Stomach smooth muscle (tissue), 2 donors: ENCODE data around the gene GLRX3.
"Not testable (repeated sequence)": the region's sequence is repeated elsewhere in the genome, so short reads cannot be mapped to it uniquely, and the experiment has no call there.

Source experiments
- H3K27ac ChIP-seq: one replicate; pipeline ENCODE4 v1.7.0; 2013; ENCODE audit warnings: mild to moderate bottlenecking, low read length, inconsistent platforms
- H3K27me3 ChIP-seq, 2 donors: one replicate each; pipeline ENCODE4 v1.7.0; 2013; ENCODE audit warnings: low read length in 2 of 2; ENCODE audit not compliant: insufficient read depth in 2 of 2, control insufficient read depth in 1 of 2
- H3K36me3 ChIP-seq, 2 donors: one replicate each; pipeline ENCODE4 v1.7.0; 2013; ENCODE audit warnings: low read length in 2 of 2; ENCODE audit not compliant: control insufficient read depth in 2 of 2, insufficient read depth in 2 of 2
- H3K4me1 ChIP-seq: one replicate; pipeline ENCODE4 v1.7.0; 2013; ENCODE audit warnings: low read length; ENCODE audit not compliant: control insufficient read depth, insufficient read depth
- H3K4me3 ChIP-seq, 2 donors: one replicate each; pipeline ENCODE4 v1.7.0; 2013; ENCODE audit warnings: low read length in 2 of 2
- H3K9ac ChIP-seq, 2 donors: one replicate each; pipeline ENCODE4 v1.7.0; 2013; ENCODE audit warnings: low read length in 2 of 2, mild to moderate bottlenecking in 1 of 2
- H3K9me3 ChIP-seq, 2 donors: one replicate each; pipeline ENCODE4 v1.7.0; 2013; ENCODE audit warnings: low read length in 2 of 2; ENCODE audit not compliant: control insufficient read depth in 2 of 2
- donor health status: healthy.
- donor health status: Pancreatic carcinoma.

The GLRX3 gene

DNA sequence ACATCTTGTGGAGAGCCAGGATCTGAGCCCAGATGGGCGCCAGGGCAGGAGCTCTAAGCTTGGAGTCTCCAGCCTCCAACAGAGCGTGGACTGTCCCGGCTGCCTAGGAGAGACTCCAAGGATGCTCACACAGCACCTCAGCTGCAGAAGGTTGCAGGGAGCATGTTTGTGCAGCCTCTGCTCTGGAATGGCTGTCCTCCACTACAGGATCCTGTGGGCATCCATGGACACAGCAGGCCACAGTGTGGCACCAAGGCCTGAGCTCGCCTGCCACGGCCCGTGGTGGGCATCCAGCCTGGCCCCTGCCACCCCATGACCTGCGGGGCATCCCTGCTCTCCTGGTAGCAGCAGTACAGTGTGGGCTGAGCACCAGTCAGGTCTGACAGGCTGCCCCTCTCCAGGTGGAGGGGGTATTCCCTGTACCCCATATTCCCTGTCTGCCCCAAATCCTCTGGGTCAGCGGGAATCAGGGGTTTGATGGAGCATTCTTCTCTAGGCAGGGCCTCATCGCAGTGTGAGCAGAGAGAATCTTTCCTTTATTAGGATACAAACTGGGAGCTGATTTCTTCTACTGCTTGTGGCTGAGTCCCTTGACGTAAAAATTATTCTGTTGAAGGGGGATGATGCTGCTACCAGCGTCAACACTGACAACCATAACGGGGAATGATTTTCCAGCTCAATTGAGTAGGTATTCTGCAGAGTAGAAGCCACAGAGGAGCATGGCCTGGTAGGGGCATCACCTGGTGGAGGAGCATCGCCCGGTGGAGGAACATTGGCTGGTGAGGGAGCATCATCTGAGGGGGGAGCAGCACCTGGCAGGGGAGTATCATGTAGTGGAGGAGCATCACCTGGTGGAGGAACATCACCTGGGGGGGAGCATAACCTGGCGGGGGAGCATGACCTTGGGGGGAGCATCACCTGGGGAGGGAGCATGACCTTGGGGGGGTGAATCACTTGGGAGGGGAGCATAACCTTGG, 60.6 kb downstream of the GLRX3 start:
- Histone ChIP-seq H3K27me3 (peaks cover 0 to 10% of the 10 kb centered on the region in 2 donors), H3K9ac (no peak overlapping the region), H3K4me1 (no peaks in the 10 kb centered on the region), H3K27ac (no peak overlapping the region), H3K4me3 (no peak overlapping the region), H3K9me3 (no peaks in the 10 kb centered on the region), H3K36me3 (no peaks in the 10 kb centered on the region)

DNA sequence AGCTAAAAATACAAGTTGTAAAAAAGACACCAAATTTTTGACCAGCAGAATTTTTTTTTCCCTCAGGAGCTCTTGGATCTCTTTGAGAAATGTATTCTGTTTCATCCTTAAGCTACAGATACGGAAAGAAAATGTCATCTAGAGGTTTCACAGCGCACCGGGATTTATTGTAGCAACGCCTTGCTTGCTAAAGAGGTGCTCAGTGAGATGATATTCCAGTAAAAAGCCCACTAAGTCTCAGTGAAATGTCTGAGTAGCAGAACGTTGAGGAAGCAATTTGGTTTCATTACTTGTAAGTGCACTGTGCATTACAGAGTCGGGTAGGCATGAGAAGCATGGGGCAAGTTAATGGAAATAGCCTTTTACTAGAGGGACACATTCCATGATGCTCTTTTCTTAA, 62.5 kb downstream of the GLRX3 start:
- Histone ChIP-seq H3K27ac (no peak overlapping the region), H3K9me3 (no peaks in the 10 kb centered on the region), H3K4me1 (no peaks in the 10 kb centered on the region), H3K4me3 (no peak overlapping the region), H3K9ac (no peak overlapping the region), H3K36me3 (no peaks in the 10 kb centered on the region), H3K27me3 (peaks cover 0 to 3% of the 10 kb centered on the region in 2 donors)

DNA sequence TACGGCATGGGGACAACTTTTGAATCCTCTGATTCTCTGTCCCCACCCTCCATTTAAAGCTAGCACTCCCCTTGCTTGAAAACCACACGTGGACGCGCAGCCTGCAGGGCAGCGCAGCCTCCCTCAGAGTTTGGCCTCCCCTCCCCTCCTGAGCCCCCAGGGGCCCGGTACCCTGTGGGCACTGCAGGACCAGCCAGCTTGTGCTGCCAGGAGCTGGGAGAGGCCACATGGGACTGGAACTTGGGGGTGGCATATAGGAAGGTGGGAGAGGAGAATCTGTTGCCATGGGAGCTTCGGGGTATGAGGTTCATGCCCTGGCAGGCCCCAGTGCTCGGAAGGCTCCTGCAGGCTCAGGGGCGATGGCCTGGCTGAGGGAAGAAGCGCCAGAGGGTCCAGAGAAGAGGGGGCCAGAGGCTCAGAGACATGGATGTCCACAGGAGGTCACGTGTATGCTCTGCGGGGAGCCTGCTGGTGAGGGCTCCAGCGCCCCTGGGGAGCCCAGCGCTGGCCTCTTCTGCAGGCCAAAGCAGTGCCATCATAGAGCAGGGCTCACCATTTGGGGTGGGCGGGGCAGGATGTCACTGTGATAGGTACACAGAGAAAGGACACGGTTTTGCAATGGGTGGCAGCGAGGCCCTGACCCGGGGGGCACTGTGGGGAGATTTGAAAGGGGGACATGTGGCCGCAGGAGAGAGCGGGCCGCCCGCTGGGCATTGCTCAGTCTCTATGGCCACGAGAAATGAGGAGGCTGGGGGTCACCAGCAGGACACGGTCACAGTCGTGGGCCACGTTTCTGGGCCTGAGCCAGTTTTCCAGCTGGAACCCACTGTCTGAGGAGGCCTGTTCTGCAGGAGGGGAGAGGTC, 64.2 kb downstream of the GLRX3 start:
- H3K4me1 ChIP-seq = no peaks in the 10 kb centered on the region
- H3K9ac ChIP-seq = no peak overlapping the region
- H3K27ac ChIP-seq = no peak overlapping the region
- no peaks in the 10 kb centered on the region for H3K36me3 ChIP-seq
- H3K27me3 ChIP-seq = peaks cover 0 to 6% of the 10 kb centered on the region in 2 donors
- H3K4me3 ChIP-seq = no peak overlapping the region
- H3K9me3 ChIP-seq = no peaks in the 10 kb centered on the region

DNA sequence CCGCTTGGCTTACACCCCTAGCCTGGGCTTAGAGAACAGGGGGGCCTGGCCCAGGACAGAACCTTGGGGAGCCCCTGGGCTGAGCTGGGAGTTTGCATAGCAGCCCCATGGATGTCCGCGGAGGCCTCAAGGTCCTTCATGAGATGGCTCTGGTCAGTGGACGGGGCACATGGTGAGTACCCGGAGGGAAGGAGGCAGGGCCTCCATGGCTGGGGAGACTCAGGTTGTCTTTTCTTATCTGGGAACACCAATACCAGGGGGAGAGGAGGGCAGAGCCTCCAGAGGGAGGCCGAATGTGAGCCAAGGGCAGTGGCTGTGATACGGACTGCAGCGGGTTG, 64.8 kb downstream of the GLRX3 start:
- no peak overlapping the region for H3K4me3 ChIP-seq
- H3K27ac ChIP-seq = no peak overlapping the region
- no peak overlapping the region for H3K9ac ChIP-seq
- H3K9me3 ChIP-seq = no peaks in the 10 kb centered on the region
- H3K4me1 ChIP-seq = no peaks in the 10 kb centered on the region
- peaks cover 0 to 6% of the 10 kb centered on the region in 2 donors for H3K27me3 ChIP-seq
- no peaks in the 10 kb centered on the region for H3K36me3 ChIP-seq

DNA sequence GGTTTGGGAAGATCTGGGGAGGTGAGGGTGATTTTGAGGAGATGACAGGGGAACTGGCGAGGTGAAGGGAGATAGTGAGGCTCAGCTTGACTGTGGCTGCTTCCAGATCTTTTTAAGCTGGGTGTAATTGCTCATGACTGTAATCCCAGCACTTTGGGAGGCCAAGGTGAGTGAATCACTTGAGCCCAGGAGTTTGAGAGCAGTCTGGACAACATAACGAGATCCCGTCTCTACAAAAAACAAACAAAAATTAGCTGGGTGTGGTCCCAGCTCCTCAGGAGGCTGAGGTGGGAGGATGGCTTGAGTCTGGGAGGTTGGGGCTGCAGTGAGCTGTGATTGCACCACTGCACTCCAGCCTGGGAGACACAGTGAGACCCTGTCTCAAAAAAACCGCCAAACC, 66.0 kb downstream of the GLRX3 start:
- not testable (repeated sequence) for H3K9ac ChIP-seq, H3K4me3 ChIP-seq, H3K9me3 ChIP-seq, H3K27me3 ChIP-seq, H3K36me3 ChIP-seq, H3K27ac ChIP-seq, H3K4me1 ChIP-seq

DNA sequence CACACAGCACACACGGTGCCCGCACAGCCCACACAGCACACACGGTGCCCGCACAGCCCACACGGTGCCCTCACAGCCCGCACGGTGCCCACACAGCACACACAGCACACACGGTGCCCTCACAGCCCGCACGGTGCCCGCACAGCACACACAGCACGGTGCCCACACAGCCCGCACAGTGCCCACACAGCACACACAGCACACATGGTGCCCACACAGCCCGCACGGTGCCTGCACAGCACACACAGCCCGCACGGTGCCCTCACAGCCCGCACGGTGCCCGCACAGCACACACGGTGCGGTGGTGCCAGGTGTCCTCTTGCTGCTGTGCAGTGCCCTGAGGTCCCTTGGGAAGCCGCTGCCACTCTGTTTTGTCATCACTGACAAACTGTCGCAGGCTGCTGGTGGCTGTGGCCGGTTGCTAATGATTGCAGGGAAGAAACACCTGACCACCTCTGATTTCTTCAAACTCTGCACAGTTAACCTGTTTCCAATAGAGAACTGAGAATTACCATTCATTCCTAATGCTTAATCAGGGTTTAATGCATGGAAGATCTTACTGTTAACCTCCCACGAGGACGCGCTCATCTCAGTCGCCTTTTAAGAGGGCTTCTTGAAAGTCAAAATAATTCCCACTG, 66.9 kb downstream of the GLRX3 start:
- H3K9me3 ChIP-seq = no peaks in the 10 kb centered on the region
- H3K27me3 ChIP-seq = peaks cover 0 to 6% of the 10 kb centered on the region in 2 donors
- H3K27ac ChIP-seq = no peak overlapping the region
- no peak overlapping the region for H3K9ac ChIP-seq
- H3K4me1 ChIP-seq = no peaks in the 10 kb centered on the region
- no peak overlapping the region for H3K4me3 ChIP-seq
- H3K36me3 ChIP-seq = no peaks in the 10 kb centered on the region

DNA sequence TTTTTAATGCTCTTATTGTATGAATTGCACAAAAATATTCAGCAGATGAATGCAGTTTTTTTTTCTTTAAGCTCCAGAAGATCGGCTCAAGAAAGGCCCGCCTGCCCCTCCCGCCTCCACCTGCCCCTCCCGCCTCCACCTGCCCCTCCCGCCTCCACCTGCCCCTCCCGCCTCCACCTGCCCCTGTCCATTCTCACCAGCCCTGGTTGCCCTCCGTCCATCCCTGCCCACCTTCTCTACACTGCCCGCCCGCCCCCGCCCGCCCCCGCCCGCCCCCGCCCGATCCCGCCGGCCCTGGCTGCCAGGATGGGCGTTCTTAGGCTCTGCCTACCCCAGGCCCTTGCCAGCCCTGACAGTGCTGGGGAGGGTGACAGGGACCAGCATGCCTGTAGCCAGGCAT, 67.4 kb downstream of the GLRX3 start:
- Histone ChIP-seq H3K36me3 (no peaks in the 10 kb centered on the region), H3K27me3 (peaks cover 0 to 6% of the 10 kb centered on the region in 2 donors), H3K4me3 (no peak overlapping the region), H3K9ac (no peak overlapping the region), H3K27ac (no peak overlapping the region), H3K4me1 (no peaks in the 10 kb centered on the region), H3K9me3 (no peaks in the 10 kb centered on the region)

DNA sequence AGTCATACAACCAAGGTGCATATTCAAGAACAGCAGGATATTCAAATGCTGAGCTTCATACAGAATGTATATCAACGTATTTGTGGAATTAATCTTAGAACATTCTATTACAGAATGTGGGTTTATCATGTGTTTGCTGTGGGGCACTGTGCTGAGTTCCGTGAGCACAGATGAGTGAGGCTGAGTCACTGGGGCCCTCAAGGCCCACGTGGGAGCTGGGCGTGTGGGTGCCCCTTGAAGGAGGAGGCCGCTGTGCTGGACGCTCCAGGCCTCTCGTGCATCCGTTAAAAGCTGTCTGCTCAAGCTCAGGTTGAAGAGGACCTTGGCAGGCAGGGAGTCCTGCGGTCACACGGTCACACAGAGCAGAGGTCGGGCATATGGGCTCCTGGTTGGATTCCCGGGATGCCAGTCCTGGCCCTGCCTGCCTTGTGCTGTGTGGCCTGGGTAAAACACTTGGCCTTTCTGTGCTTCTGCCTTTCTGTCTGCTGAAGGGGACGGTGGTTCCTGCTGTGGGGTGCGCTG, 70.1 kb downstream of the GLRX3 start:
- peaks cover 0 to 3% of the 10 kb centered on the region in 2 donors for H3K27me3 ChIP-seq
- no peak overlapping the region for H3K4me3 ChIP-seq
- H3K9ac ChIP-seq = no peak overlapping the region
- H3K27ac ChIP-seq = no peak overlapping the region
- no peaks in the 10 kb centered on the region for H3K9me3 ChIP-seq
- no peaks in the 10 kb centered on the region for H3K36me3 ChIP-seq
- H3K4me1 ChIP-seq = no peaks in the 10 kb centered on the region

DNA sequence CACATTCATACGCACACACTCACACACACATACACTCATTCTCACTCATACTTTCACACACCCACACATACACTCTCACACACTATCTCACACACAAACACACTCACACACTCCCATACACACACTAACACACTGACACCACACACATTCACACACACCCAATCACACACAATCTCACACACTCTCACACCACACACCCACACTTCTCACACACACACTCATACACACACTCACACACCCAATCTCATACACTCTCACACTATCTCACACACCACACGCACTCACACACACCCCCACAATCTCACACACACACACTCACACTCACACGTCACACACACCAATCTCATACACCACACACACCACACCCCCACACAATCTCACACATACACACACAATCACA, 71.0 kb downstream of the GLRX3 start:
- Histone ChIP-seq H3K4me3 (no peak overlapping the region), H3K4me1 (no peaks in the 10 kb centered on the region), H3K27ac (no peak overlapping the region), H3K9me3 (no peaks in the 10 kb centered on the region), H3K27me3 (peaks cover 0 to 5% of the 10 kb centered on the region in 2 donors), H3K36me3 (no peaks in the 10 kb centered on the region), H3K9ac (no peak overlapping the region)

DNA sequence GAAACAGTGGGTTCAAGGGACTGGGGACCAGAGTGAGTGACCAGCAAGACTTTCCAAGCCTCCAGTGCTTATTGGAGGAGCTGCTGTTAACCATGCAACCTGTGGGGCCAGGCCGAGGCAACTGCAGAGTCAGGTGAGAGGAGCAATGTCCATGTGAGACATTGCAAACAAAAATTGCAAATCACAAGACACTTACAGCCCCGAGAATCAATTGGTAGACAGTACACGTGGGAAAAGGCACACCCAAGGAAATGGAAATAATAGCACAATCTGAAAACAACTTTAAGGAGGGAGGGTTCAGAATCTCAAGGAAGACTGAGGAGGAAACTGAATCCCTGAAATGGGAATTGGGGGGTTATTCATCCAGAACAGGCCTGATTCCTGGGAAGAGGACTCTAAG, 72.6 kb downstream of the GLRX3 start:
- H3K27ac ChIP-seq = no peak overlapping the region

More for the DNA sequence above, 72.6 kb downstream of the GLRX3 start:
- Histone ChIP-seq H3K9ac (no peak overlapping the region), H3K9me3 (peaks cover 0 to 4% of the 10 kb centered on the region in 2 donors), H3K4me1 (no peaks in the 10 kb centered on the region), H3K27me3 (peaks cover 0 to 5% of the 10 kb centered on the region in 2 donors), H3K36me3 (no peaks in the 10 kb centered on the region), H3K4me3 (no peak overlapping the region)
